Prostate gland (tissue), 2 donors: ENCODE measurements around the gene CSF1R. TPM values are rescaled to one million over a fixed set of nuclear protein-coding genes. Genes with fewer than 3 reads are reported as not detected.
"Not testable (repeated sequence)": the region's sequence is repeated elsewhere in the genome, so short reads cannot be mapped to it uniquely, and the experiment has no call there.

Source experiments
- DNase-seq: peaks from one replicate; pipeline ENCODE4 v3.0.0-alpha.2; 2019; ENCODE audit warnings: low spot score
- H3K27ac ChIP-seq, 2 donors: fragments of 200-600 bp; sonication (generic); 2 replicates each; pipeline ENCODE4 v1.5.1; 2017 to 2019
- H3K27me3 ChIP-seq: fragments of 200-600 bp; sonication (generic); replicated peaks from 2 replicates; pipeline ENCODE4 v1.5.1; 2019; ENCODE audit not compliant: insufficient read depth
- H3K36me3 ChIP-seq, 2 donors: fragments of 200-600 bp; sonication (generic); 1 replicate in 1 of 2; 2 replicates in 1 of 2; pipeline versions ENCODE4 v1.5.1 to v1.8.1; 2017 to 2019
- H3K4me1 ChIP-seq: fragments of 200-600 bp; sonication (generic); replicated peaks from 2 replicates; pipeline ENCODE4 v1.5.1; 2019
- H3K4me3 ChIP-seq, 2 donors: fragments of 200-600 bp; sonication (generic); 2 replicates each; pipeline ENCODE4 v1.5.1; 2017 to 2019
- H3K9me3 ChIP-seq: fragments of 200-600 bp; sonication (generic); 2 replicates; pipeline ENCODE4 v1.5.1; 2017
- CTCF ChIP-seq, 4 experiments: fragments of 200-600 bp in 2 of 4; fragments of 450-650 bp in 2 of 4; sonication (generic) in 2 of 4; IDR thresholded peaks; 1 replicate in 3 of 4; 2 replicates in 1 of 4; pipeline ENCODE4 v1.5.1; 2016 to 2019; ENCODE audit warnings: antibody characterized with exemption in 4 of 4, mild to moderate bottlenecking in 2 of 4, moderate library complexity in 2 of 4
- POLR2A ChIP-seq: fragments of 450-650 bp; IDR thresholded peaks from one replicate; pipeline ENCODE4 v1.6.1; 2016; ENCODE audit warnings: antibody characterized with exemption, mild to moderate bottlenecking
- POLR2AphosphoS5 ChIP-seq: sonication (generic); formaldehyde crosslinking; IDR thresholded peaks from one replicate; pipeline ENCODE4 v1.6.1; 2017; ENCODE audit warnings: antibody characterized with exemption
- WGBS: methylation state at CpG from one replicate; pipeline ENCODE4 v1.1.5; 2018; 5-methylcytosine and 5-hydroxymethylcytosine counted together
- intact Hi-C: fragments of 100-400 bp; cut with DNase I; formaldehyde crosslinking; loops from one replicate; pipeline ENCODE4 v1.14.2; 2022
- total RNA-seq, 2 donors: library from RNA; depleted of rRNA; stranded (reverse); fragments of >200 nt; gene quantifications; one replicate each; pipeline ENCODE4 v1.1.0, GENCODE V29; 2016

Gene CSF1R
- total RNA-seq, 2 donors from 2014 or later, result 11.0 to 36.4 TPM

GRCh38 chr5:150052956-150053712, 33.2 kb downstream of the CSF1R start:
- Histone ChIP-seq H3K27me3 (no peaks in the 10 kb centered on the region), H3K9me3 (no peaks in the 10 kb centered on the region), H3K27ac (no peak overlapping the region), H3K4me3 (no peak overlapping the region), H3K36me3 (peaks cover 27 to 44% of the 10 kb centered on the region in 2 donors), H3K4me1 (no peaks in the 10 kb centered on the region)
- TF ChIP-seq CTCF (IDR thresholded peaks at IDR 0.05), result no peak
- TF ChIP-seq POLR2AphosphoS5, result no peak
- no peak for TF ChIP-seq POLR2A
- DNase-seq, result no peak
- WGBS, result 73% methylated on average over 9 of the region's 9 CpGs
- intact Hi-C loops, result no loop called here

GRCh38 chr5:150052226-150052955, 34.0 kb downstream of the CSF1R start:
- no peaks in the 10 kb centered on the region for H3K4me1 ChIP-seq
- H3K36me3 ChIP-seq, result peaks cover 31 to 48% of the 10 kb centered on the region in 2 donors
- no peak overlapping the region for H3K4me3 ChIP-seq
- 86% methylated on average over 5 of the region's 6 CpGs for WGBS
- H3K9me3 ChIP-seq, result no peaks in the 10 kb centered on the region
- no peaks in the 10 kb centered on the region for H3K27me3 ChIP-seq
- intact Hi-C loops, result no loop called here
- H3K27ac ChIP-seq, result no peak overlapping the region
- DNase-seq, result no peak
- TF ChIP-seq POLR2A (no peak), CTCF (IDR thresholded peaks at IDR 0.05) (no peak), POLR2AphosphoS5 (no peak)

GRCh38 chr5:150051657-150052195, 34.6 kb downstream of the CSF1R start:
- Histone ChIP-seq H3K27me3 (no peaks in the 10 kb centered on the region), H3K4me3 (no peak overlapping the region), H3K36me3 (peaks cover 36 to 48% of the 10 kb centered on the region in 2 donors), H3K4me1 (no peaks in the 10 kb centered on the region), H3K27ac (no peak overlapping the region), H3K9me3 (no peaks in the 10 kb centered on the region)
- DNase-seq, result no peak
- 93% methylated on average over 18 of the region's 18 CpGs for WGBS
- no peak for TF ChIP-seq POLR2A
- no peak for TF ChIP-seq POLR2AphosphoS5
- no peak for TF ChIP-seq CTCF (IDR thresholded peaks at IDR 0.05)
- intact Hi-C loops, result no loop called here

GRCh38 chr5:150050172-150050811, 36.1 kb downstream of the CSF1R start:
- H3K4me1 ChIP-seq, DNase-seq, H3K9me3 ChIP-seq, intact Hi-C loops, H3K27me3 ChIP-seq, H3K4me3 ChIP-seq, H3K27ac ChIP-seq: not testable (repeated sequence)
- H3K36me3 ChIP-seq, result peaks cover 42 to 53% of the 10 kb centered on the region in 2 donors
- WGBS, result 92% methylated on average over 14 of the region's 14 CpGs

GRCh38 chr5:150046031-150046430, 40.3 kb downstream of the CSF1R start:
- Histone ChIP-seq H3K27ac (no peak overlapping the region), H3K9me3 (no peaks in the 10 kb centered on the region), H3K27me3 (no peaks in the 10 kb centered on the region), H3K36me3 (peaks cover 25 to 30% of the 10 kb centered on the region in 2 donors), H3K4me3 (no peak overlapping the region), H3K4me1 (peaks cover 9% of the 10 kb centered on the region)
- TF ChIP-seq CTCF (IDR thresholded peaks at IDR 0.05) (no peak), POLR2AphosphoS5 (no peak), POLR2A (no peak)
- WGBS, result 93% methylated on average over 6 of the region's 6 CpGs
- intact Hi-C loops, result no loop called here
- DNase-seq, result no peak
